Esophagus squamous epithelium (tissue), 5 donors: ENCODE results near the gene PLEKHJ1. TPM values are rescaled to one million over a fixed set of nuclear protein-coding genes. Genes with fewer than 3 reads are reported as not detected.

Experiments used
- DNase-seq: peaks from one replicate; lab custom pipeline; 2025; lab: John Stamatoyannopoulos, UW
- H3K27ac ChIP-seq, 4 donors: fragments of 200-600 bp; sonication (generic); one replicate each; pipeline ENCODE4 v1.5.1; 2016 to 2019; ENCODE audit warnings: mild to moderate bottlenecking in 1 of 4
- H3K27me3 ChIP-seq, 4 donors: fragments of 200-600 bp; sonication (generic); 1 replicate in 3 of 4; 2 replicates in 1 of 4; pipeline versions ENCODE4 v1.5.1 to v1.6.0; 2017 to 2021; ENCODE audit warnings: antibody characterized with exemption in 1 of 4
- H3K36me3 ChIP-seq, 3 donors: fragments of 200-600 bp; sonication (generic); one replicate each; pipeline ENCODE4 v1.5.1; 2016 to 2019
- H3K4me1 ChIP-seq, 3 donors: fragments of 200-600 bp; sonication (generic); one replicate each; pipeline ENCODE4 v1.5.1; 2017 to 2019
- H3K4me3 ChIP-seq, 4 donors: fragments of 200-600 bp; sonication (generic); 1 replicate in 3 of 4; 2 replicates in 1 of 4; pipeline ENCODE4 v1.5.1; 2016 to 2019; ENCODE audit warnings: mild to moderate bottlenecking in 2 of 4, moderate library complexity in 1 of 4
- H3K9me3 ChIP-seq, 3 donors: fragments of 200-600 bp; sonication (generic); one replicate each; pipeline ENCODE4 v1.5.1; 2016 to 2019
- CTCF ChIP-seq, 6 experiments: fragments of 450-650 bp in 4 of 6; fragments of 200-600 bp in 2 of 6; sonication (generic) in 2 of 6; IDR thresholded peaks; one replicate each; pipeline ENCODE4 v1.5.1; 2016 to 2019; ENCODE audit warnings: antibody characterized with exemption in 6 of 6, mild to moderate bottlenecking in 4 of 6, moderate library complexity in 4 of 6
- POLR2A ChIP-seq, 4 donors: fragments of 450-650 bp; IDR thresholded peaks; one replicate each; pipeline ENCODE4 v1.6.1; 2017; ENCODE audit warnings: antibody characterized with exemption in 4 of 4, mild to moderate bottlenecking in 4 of 4, moderate library complexity in 3 of 4
- WGBS, 2 donors: methylation state at CpG; one replicate each; pipeline ENCODE4 v1.1.5; 2018; 5-methylcytosine and 5-hydroxymethylcytosine counted together
- intact Hi-C: fragments of 100-400 bp; cut with DNase I; formaldehyde crosslinking; loops from one replicate; pipeline ENCODE4 v1.15.0; 2022
- total RNA-seq, 4 donors: library from RNA; depleted of rRNA; stranded (reverse); fragments of >200 nt; gene quantifications; one replicate each; pipeline ENCODE4 v1.1.0, GENCODE V29; 2016
- donor health status: DM: yes; HTN: yes; CAD: no.

PLEKHJ1 gene
- total RNA-seq, 4 donors from 2014 or later = 44.8 to 56.5 (median 48.8) TPM

GRCh38 chr19:2271234-2272103, 35.3 kb upstream of the PLEKHJ1 start:
- no peaks in the 10 kb centered on the region for H3K9me3 ChIP-seq
- no peaks in the 10 kb centered on the region for H3K27me3 ChIP-seq
- H3K36me3 ChIP-seq = peaks cover 10 to 44% (median 15%) of the 10 kb centered on the region in 3 donors
- peak overlapping the region; percentile 99 to 100 (median 100) for H3K27ac ChIP-seq
- no peak for DNase-seq
- peak overlapping the region; percentile 84 to 98 (median 94) for H3K4me3 ChIP-seq
- peaks cover 50 to 81% (median 59%) of the 10 kb centered on the region in 3 donors for H3K4me1 ChIP-seq
- WGBS, 2 donors = 15 to 21% methylated on average over 7 to 9 of the region's 43 CpGs
- TF ChIP-seq CTCF (IDR thresholded peaks at IDR 0.05) (no peak), POLR2A (IDR thresholded peaks at IDR 0.05) (peak in 1 of 4 donors; percentile 37)
- intact Hi-C loops = loop anchor here (2.0 to 5.0 kb wide), 2 partner anchors 35 to 56 kb away; partner anchors contain the start of genes LSM7, PLEKHJ1, SF3A2 and SPPL2B

- intact Hi-C loops = loop anchor here (2.0 to 5.0 kb wide), 2 partner anchors 34 to 57 kb away; partner anchors contain the start of genes LSM7, PLEKHJ1, SF3A2 and SPPL2B
- 0% methylated on average over 8 of the region's 88 CpGs; no CpG with 5 or more reads in 1 of the 2 donors for WGBS, 2 donors
- Histone ChIP-seq H3K27me3 (no peaks in the 10 kb centered on the region), H3K27ac (peak overlapping the region; percentile 99 to 100 (median 100)), H3K4me1 (peaks cover 42 to 75% (median 59%) of the 10 kb centered on the region in 3 donors), H3K4me3 (peak overlapping the region; percentile 84 to 98 (median 94)), H3K36me3 (peaks cover 10 to 36% (median 15%) of the 10 kb centered on the region in 3 donors), H3K9me3 (no peaks in the 10 kb centered on the region)
- DNase-seq = peak; percentile 58
- peak in 2 of 4 donors; percentile 67 to 80 for TF ChIP-seq POLR2A (IDR thresholded peaks at IDR 0.05)
- TF ChIP-seq CTCF (IDR thresholded peaks at IDR 0.05) = no peak
Measured at GRCh38 chr19:2270423-2271233, 34.5 kb upstream of the PLEKHJ1 start.

- DNase-seq = no peak
- 0% methylated on average over 2 to 13 of the region's 30 CpGs for WGBS, 2 donors
- Histone ChIP-seq H3K27me3 (no peaks in the 10 kb centered on the region), H3K9me3 (no peaks in the 10 kb centered on the region), H3K4me3 (peak overlapping the region; percentile 84 to 98 (median 94)), H3K36me3 (peaks cover 10 to 31% (median 15%) of the 10 kb centered on the region in 3 donors), H3K4me1 (peaks cover 37 to 70% (median 55%) of the 10 kb centered on the region in 3 donors), H3K27ac (peak overlapping the region; percentile 99 to 100 (median 100))
- no peak for TF ChIP-seq POLR2A (IDR thresholded peaks at IDR 0.05)
- intact Hi-C loops = loop anchor here (2.0 to 5.0 kb wide), 2 partner anchors 33 to 57 kb away; partner anchors contain the start of genes LSM7, PLEKHJ1, SF3A2 and SPPL2B
Measured at GRCh38 chr19:2270157-2270422, 34.0 kb upstream of the PLEKHJ1 start.

GRCh38 chr19:2269244-2270156, 33.4 kb upstream of the PLEKHJ1 start:
- Histone ChIP-seq H3K27me3 (no peaks in the 10 kb centered on the region), H3K9me3 (no peaks in the 10 kb centered on the region), H3K36me3 (peaks cover 10 to 30% (median 15%) of the 10 kb centered on the region in 3 donors), H3K27ac (peak overlapping the region; percentile 99 to 100 (median 100)), H3K4me3 (peak overlapping the region; percentile 84 to 98 (median 94)), H3K4me1 (peaks cover 34 to 64% (median 52%) of the 10 kb centered on the region in 3 donors)
- intact Hi-C loops = loop anchor here (2.0 to 5.0 kb wide), 2 partner anchors 33 to 58 kb away; partner anchors contain the start of genes LSM7, PLEKHJ1, SF3A2 and SPPL2B
- WGBS, 2 donors = 0 to 1% methylated on average over 10 to 26 of the region's 103 CpGs
- DNase-seq = peak; percentile 78
- peak; percentile 79 to 100 (median 100) for TF ChIP-seq POLR2A (IDR thresholded peaks at IDR 0.05)
- TF ChIP-seq CTCF (IDR thresholded peaks at IDR 0.05) = peak in 4 of 6 experiments; percentile 35 to 62 (median 50)
